A549 (cell line): Measurements from ENCODE around the gene ANKRD33. TPM values are rescaled to one million over a fixed set of nuclear protein-coding genes. Genes with fewer than 3 reads are reported as not detected.

Source experiments
- ATAC-seq, 2 experiments: fragments of 200-7000 bp in 1 of 2; fragments of >200 bp in 1 of 2; cut with Nextera tagmentation in 1 of 2; cut with Tn5 transposase in 1 of 2; 3 replicates each; pipeline versions ENCODE4 v1.8.0 to v1.9.1; 2018 to 2020; ENCODE audit warnings: mild to moderate bottlenecking in 1 of 2, moderate library complexity in 1 of 2
- CTCF ChIA-PET: fragments of 300-600 bp; sonication (Branson Sonifier 250); formaldehyde crosslinking; extraction: SDS; loops from one replicate; lab custom pipeline; 2021; ENCODE audit warnings: antibody characterized with exemption, inconsistent platforms; lab: Yijun Ruan, JAX
- POLR2A ChIA-PET: fragments of 350-600 bp; formaldehyde crosslinking; extraction: SDS; loops from one replicate; lab custom pipeline; 2021; ENCODE audit warnings: antibody characterized with exemption, inconsistent platforms; lab: Yijun Ruan, JAX
- DNase-seq, 2 experiments: peaks; one replicate each; pipeline versions ENCODE4 v3.0.0 to v3.0.0-alpha.2; 2011 to 2016; ENCODE audit warnings: low read depth in 1 of 2, low spot score in 1 of 2
- FAIRE-seq: peaks from 2 replicates; lab custom pipeline; 2011; peaks lifted over from hg19 to GRCh38; lab: Jason Lieb, UNC
- H3K27ac ChIP-seq, 2 experiments: fragments of >200 bp; sonication (Bioruptor Twin); formaldehyde crosslinking; 3 replicates each; pipeline ENCODE4 v1.5.1; 2016 to 2017
- H3K4me1 ChIP-seq: fragments of >200 bp; sonication (Bioruptor Twin); formaldehyde crosslinking; 3 replicates; pipeline ENCODE4 v1.6.1; 2016
- H3K4me2 ChIP-seq: fragments of >200 bp; sonication (Bioruptor Twin); formaldehyde crosslinking; 3 replicates; pipeline ENCODE4 v1.6.1; 2016
- H3K4me3 ChIP-seq: fragments of >200 bp; sonication (Bioruptor Twin); formaldehyde crosslinking; 3 replicates; pipeline ENCODE4 v1.5.1; 2016
- H3K9me3 ChIP-seq: fragments of >200 bp; sonication (Bioruptor Twin); formaldehyde crosslinking; 3 replicates; pipeline ENCODE4 v1.6.1; 2016
- CEBPB ChIP-seq, 2 experiments: fragments of >200 bp in 1 of 2; sonication (Bioruptor Twin) in 1 of 2; formaldehyde crosslinking in 1 of 2; IDR thresholded peaks; 2 replicates each; pipeline ENCODE4 v1.6.1; 2012 to 2016
- CHD4 ChIP-seq: fragments of 200-600 bp; sonication (generic); IDR thresholded peaks from 2 replicates; pipeline ENCODE4 v1.6.1; 2016; ENCODE audit warnings: antibody characterized with exemption, mild to moderate bottlenecking, borderline replicate concordance
- GATA3 ChIP-seq: IDR thresholded peaks from 2 replicates; pipeline ENCODE4 v1.6.1; 2012; ENCODE audit warnings: borderline replicate concordance
- HDAC2 ChIP-seq: fragments of 200-600 bp; sonication (generic); IDR thresholded peaks from 2 replicates; pipeline ENCODE4 v1.6.1; 2016
- HOXB13 ChIP-seq: fragments of 250-450 bp; sonication (Bioruptor Pico); IDR thresholded peaks from 2 replicates; pipeline ENCODE4 v1.5.0; 2020; ENCODE audit warnings: low read depth, mild to moderate bottlenecking, moderate library complexity
- JUNB ChIP-seq: fragments of >200 bp; sonication (Bioruptor Twin); formaldehyde crosslinking; IDR thresholded peaks from 2 replicates; pipeline ENCODE4 v1.6.1; 2016
- KDM1A ChIP-seq: fragments of 200-600 bp; sonication (generic); IDR thresholded peaks from 2 replicates; pipeline ENCODE4 v1.6.1; 2016; ENCODE audit warnings: low read depth, mild to moderate bottlenecking
- PBX3 ChIP-seq: IDR thresholded peaks from 2 replicates; pipeline ENCODE4 v1.6.1; 2012
- PHF8 ChIP-seq: fragments of 200-600 bp; sonication (generic); IDR thresholded peaks from 2 replicates; pipeline ENCODE4 v1.6.1; 2016; ENCODE audit warnings: low read depth, mild to moderate bottlenecking, antibody characterized with exemption, moderate library complexity, borderline replicate concordance
- POLR2AphosphoS2 ChIP-seq: conservative IDR thresholded peaks from 2 replicates; pipeline ENCODE4 v1.6.1; 2012; ENCODE audit warnings: low read length, improper control_type of control experiment, inconsistent platforms
- RAD21 ChIP-seq, 2 experiments: fragments of >200 bp in 1 of 2; sonication (Bioruptor Twin) in 1 of 2; formaldehyde crosslinking in 1 of 2; IDR thresholded peaks in 1 of 2; conservative IDR thresholded peaks in 1 of 2; 2 replicates in 1 of 2; 3 replicates in 1 of 2; pipeline ENCODE4 v1.6.1; 2012 to 2018; ENCODE audit warnings: inconsistent platforms in 1 of 2
- RFX5 ChIP-seq: fragments of 450-650 bp; IDR thresholded peaks from 2 replicates; pipeline ENCODE4 v1.7.1; 2014; ENCODE audit warnings: antibody characterized with exemption, mild to moderate bottlenecking, moderate library complexity
- TFCP2L1 ChIP-seq: fragments of 250-450 bp; sonication (Bioruptor Pico); IDR thresholded peaks from 2 replicates; pipeline ENCODE4 v1.5.0; 2021; ENCODE audit warnings: mild to moderate bottlenecking
- WGBS: methylation state at CpG from one replicate; pipeline ENCODE4 v1.1.6; 2017; ENCODE audit errors: missing lambda C conversion rate; 5-methylcytosine and 5-hydroxymethylcytosine counted together
- polyA plus RNA-seq, 4 experiments: library from polyadenylated mRNA; depleted of rRNA in 3 of 4; stranded (reverse); fragments of >200 nt; fragmentation: RNase III in 1 of 4; extraction: RNeasy Plus Mini Kit Qiagen cat#74134 plus additional on column Dnase treatment in 1 of 4; gene quantifications; 2 replicates in 3 of 4; 3 replicates in 1 of 4; pipeline ENCODE4 v1.2.3, GENCODE V29; 2011 to 2017
- TF ChIP-seq, protein P1 (sequence below): fragments of 450-650 bp; IDR thresholded peaks from 2 replicates; pipeline ENCODE4 v1.6.1; 2014; ENCODE audit warnings: antibody characterized with exemption
- TF ChIP-seq, protein P2 (sequence below): fragments of >200 bp; sonication (Bioruptor Twin); formaldehyde crosslinking; IDR thresholded peaks from 3 replicates; pipeline ENCODE4 v1.5.1; 2016

Gene ANKRD33
- polyA plus RNA-seq, 2 of the 4 experiments (the other 2 are of a cell fraction), result not detected

DNA sequence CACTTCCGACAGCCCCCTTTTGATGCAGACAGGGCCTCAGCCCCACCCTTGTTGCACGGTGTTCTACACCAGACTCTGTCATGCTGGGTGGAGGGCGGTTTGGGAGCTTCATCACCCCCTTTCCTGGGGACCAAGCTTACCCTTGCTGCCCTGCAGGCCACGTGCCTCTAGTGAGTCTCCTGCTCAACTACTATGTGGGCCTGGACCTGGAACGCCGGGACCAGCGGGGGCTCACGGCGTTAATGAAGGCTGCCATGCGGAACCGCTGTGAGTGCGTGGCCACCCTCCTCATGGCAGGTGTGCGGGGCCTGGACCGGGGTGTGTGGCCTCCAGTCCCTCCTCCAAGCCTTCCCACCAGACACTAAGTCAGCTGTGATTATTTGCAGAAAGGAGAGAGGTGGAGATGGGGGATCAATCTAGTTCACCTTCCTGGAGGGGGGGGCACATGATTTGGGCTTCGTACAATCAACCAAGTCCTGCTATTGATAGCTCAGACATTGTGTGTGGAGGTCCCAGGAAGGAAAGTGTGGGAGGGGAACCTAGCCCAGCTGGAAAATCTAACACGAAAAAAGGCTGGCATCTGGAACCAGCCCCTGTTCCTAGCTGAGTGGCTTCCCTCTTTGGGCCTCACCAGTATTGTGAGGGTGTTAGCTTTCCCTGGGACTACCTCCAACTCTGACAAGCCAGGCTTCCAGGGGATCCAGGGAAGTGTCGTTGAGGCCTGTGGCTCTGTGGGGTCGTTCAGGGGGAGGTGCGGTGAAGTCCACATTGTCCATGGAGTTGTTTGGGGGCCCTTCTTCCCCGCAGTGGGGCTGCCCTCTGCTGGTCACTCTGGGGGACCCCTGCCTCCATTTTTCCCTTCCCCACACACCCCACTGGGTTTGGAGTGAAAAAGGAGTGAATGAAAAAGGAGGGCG, 1.6 kb downstream of the ANKRD33 start:
- ChIA-PET POLR2A (no interaction called here), CTCF (interaction anchor here (0.6 to 6.6 kb wide), 13 partner anchors 9 to 468 kb away, joined by 3 to 34 read pairs (median 3); no protein-coding TSS in a partner anchor)
- Histone ChIP-seq H3K4me3 (no peak overlapping the region), H3K4me2 (no peak overlapping the region), H3K9me3 (0 out of 3 replicates have a peak, but pooled peaks cover 4% of the 10 kb centered on the region), H3K4me1 (no peaks in the 10 kb centered on the region), H3K27ac (no peak overlapping the region)
- TF ChIP-seq HDAC2, result no peak
- TF ChIP-seq PHF8, result no peak
- TF ChIP-seq GATA3, result no peak
- no peak for TF ChIP-seq HOXB13 (CRISPR knock-in tag)
- TF ChIP-seq, protein P1, sequence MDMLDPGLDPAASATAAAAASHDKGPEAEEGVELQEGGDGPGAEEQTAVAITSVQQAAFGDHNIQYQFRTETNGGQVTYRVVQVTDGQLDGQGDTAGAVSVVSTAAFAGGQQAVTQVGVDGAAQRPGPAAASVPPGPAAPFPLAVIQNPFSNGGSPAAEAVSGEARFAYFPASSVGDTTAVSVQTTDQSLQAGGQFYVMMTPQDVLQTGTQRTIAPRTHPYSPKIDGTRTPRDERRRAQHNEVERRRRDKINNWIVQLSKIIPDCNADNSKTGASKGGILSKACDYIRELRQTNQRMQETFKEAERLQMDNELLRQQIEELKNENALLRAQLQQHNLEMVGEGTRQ, result no peak
- no peak for TF ChIP-seq TFCP2L1 (CRISPR knock-in tag)
- no peak for TF ChIP-seq CEBPB (IDR thresholded peaks at IDR 0.05)
- no peak for TF ChIP-seq RFX5
- TF ChIP-seq, protein P2, sequence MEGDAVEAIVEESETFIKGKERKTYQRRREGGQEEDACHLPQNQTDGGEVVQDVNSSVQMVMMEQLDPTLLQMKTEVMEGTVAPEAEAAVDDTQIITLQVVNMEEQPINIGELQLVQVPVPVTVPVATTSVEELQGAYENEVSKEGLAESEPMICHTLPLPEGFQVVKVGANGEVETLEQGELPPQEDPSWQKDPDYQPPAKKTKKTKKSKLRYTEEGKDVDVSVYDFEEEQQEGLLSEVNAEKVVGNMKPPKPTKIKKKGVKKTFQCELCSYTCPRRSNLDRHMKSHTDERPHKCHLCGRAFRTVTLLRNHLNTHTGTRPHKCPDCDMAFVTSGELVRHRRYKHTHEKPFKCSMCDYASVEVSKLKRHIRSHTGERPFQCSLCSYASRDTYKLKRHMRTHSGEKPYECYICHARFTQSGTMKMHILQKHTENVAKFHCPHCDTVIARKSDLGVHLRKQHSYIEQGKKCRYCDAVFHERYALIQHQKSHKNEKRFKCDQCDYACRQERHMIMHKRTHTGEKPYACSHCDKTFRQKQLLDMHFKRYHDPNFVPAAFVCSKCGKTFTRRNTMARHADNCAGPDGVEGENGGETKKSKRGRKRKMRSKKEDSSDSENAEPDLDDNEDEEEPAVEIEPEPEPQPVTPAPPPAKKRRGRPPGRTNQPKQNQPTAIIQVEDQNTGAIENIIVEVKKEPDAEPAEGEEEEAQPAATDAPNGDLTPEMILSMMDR, result peak; percentile 25; the same call in 1 of the 3 replicates
- no peak for TF ChIP-seq POLR2AphosphoS2
- 0 out of 5 replicates have a peak, but pooled peaks of 1 of the 2 experiments have one; percentile 10 for TF ChIP-seq RAD21 (conservative IDR thresholded peaks at IDR 0.05 in 1 of 2, IDR thresholded peaks at IDR 0.05 in 1 of 2)
- no peak for TF ChIP-seq PBX3
- DNase-seq (no peak), ATAC-seq (peak in 1 of 2 experiments; percentile 45; a peak in 3 of 6 replicates), FAIRE-seq (no peak)
- 80% methylated on average over 16 of the region's 21 CpGs for WGBS

GRCh38 chr12:51890133-51890464, 2.2 kb downstream of the ANKRD33 start:
- H3K4me1 ChIP-seq, result no peaks in the 10 kb centered on the region
- WGBS, result 95% methylated on average over 2 of the region's 2 CpGs
- H3K4me3 ChIP-seq, result no peak overlapping the region
- peak in 1 of 2 experiments; percentile 8; a peak in 3 of 6 replicates for ATAC-seq
- no peak overlapping the region for H3K27ac ChIP-seq
- H3K4me2 ChIP-seq, result no peak overlapping the region
- no peak for FAIRE-seq
- H3K9me3 ChIP-seq, result no peaks in the 10 kb centered on the region
- POLR2A ChIA-PET, result no interaction called here
- no peak for DNase-seq
- CTCF ChIA-PET, result interaction anchor here (0.6 to 6.6 kb wide), 8 partner anchors 14 to 135 kb away, joined by 3 to 34 read pairs (median 4); no protein-coding TSS in a partner anchor
- TF ChIP-seq PBX3 (no peak), KDM1A (no peak)

- no peak for TF ChIP-seq RFX5
- TF ChIP-seq JUNB, result no peak
- no peak for TF ChIP-seq CHD4
- WGBS, result 62% methylated on average over 18 of the region's 22 CpGs
- ATAC-seq (no peak), FAIRE-seq (no peak), DNase-seq (no peak)
- H3K4me2 ChIP-seq, result no peak overlapping the region
- H3K9me3 ChIP-seq, result no peaks in the 10 kb centered on the region
- ChIA-PET POLR2A (no interaction called here), CTCF (interaction anchor here (0.6 to 5.5 kb wide), 6 partner anchors 23 to 135 kb away, joined by 3 to 34 read pairs (median 4); no protein-coding TSS in a partner anchor)
- no peaks in the 10 kb centered on the region for H3K4me1 ChIP-seq
- no peak overlapping the region for H3K27ac ChIP-seq
- H3K4me3 ChIP-seq, result no peak overlapping the region
Observed at GRCh38 chr12:51890511-51891171, 2.7 kb downstream of the ANKRD33 start.
